GM13977 (cell line): ENCODE measurements around the gene ECI1.

ENCODE experiments used
- DNase-seq: peaks from one replicate; pipeline ENCODE4 v3.0.0; 2012; ENCODE audit warnings: low spot score
- CTCF ChIP-seq: IDR thresholded peaks from 2 replicates; pipeline ENCODE4 v1.5.1; 2012; ENCODE audit warnings: mild to moderate bottlenecking, control low read depth; ENCODE audit not compliant: insufficient read depth; ENCODE audit errors: extremely low read depth, missing control alignments
- in situ Hi-C: fragments of 300-500 bp; cut with MboI; formaldehyde crosslinking; loops from one replicate; pipeline ENCODE4 v1.12.0; 2022; ENCODE audit warnings: low sequenced_read_pairs, low pct_unique_long_range_greater_than_20kb, mixed read lengths, inconsistent platforms; ENCODE audit not compliant: unreplicated experiment

ECI1 gene

GRCh38 chr16:2285731-2286191 is 34.4 kb upstream of the ECI1 start:
- TF ChIP-seq CTCF: no peak
- no peak for DNase-seq
- in situ Hi-C loops: no loop called here

GRCh38 chr16:2284797-2285576 is 33.6 kb upstream of the ECI1 start:
- in situ Hi-C loops: no loop called here
- TF ChIP-seq CTCF: no peak
- DNase-seq: no peak

GRCh38 chr16:2284001-2284770 is 32.8 kb upstream of the ECI1 start:
- no peak for TF ChIP-seq CTCF
- no peak for DNase-seq
- in situ Hi-C loops: no loop called here

DNA sequence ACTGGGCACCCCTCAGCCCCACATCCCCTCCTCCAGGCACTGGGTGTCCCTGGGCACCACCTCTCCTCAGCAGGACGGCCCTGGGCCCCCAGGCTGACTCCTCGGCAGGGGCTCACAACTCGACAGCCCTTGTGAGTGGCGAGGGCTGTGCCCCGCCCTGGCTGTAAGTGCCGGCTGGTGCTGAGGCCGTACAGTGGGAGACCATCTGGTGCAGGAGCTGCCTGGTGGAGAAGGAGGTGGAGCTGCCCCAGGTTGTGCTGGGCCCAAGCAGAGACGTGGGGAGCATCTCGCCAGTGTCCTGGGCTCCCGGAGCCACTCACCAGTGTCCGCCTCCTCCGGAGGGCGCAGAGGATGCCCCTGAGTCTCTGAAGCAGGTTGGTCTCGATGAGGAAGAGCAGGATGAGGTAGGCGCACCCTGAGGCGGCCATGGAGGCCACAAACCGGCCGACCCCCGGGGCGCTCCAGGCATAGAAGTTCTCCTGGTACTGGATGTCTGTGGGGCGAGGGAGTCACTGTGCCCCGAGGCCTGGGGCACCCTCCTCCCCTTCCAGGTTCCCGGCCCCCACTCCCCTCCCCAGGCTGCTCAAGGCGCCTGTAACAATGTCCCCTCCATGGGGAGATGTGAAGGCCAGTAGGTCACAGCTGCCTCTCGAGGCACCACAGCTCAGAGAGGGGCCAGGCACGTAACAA is 31.6 kb upstream of the ECI1 start:
- DNase-seq: no peak
- no peak for TF ChIP-seq CTCF
- in situ Hi-C loops: no loop called here

DNA sequence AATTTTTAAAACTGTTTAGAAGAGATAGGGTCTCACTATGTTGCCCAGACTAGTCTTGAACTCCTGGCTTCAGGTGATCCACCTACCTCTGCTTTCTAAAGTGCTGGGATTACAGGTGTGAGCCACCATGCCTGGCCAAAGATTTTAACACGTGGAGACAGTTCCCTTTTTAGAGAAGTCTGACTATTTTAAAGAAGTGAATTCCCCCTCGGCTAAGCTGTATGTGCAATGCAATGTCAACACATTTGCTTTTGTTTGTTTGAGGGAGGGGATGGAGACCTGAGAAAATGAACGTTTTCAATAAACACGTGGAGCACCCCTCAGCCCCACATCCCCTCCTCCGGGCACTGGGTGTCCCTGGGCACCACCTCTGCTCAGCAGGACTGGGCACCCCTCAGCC is 30.9 kb upstream of the ECI1 start:
- no peak for DNase-seq
- no peak for TF ChIP-seq CTCF
- in situ Hi-C loops: no loop called here

DNA sequence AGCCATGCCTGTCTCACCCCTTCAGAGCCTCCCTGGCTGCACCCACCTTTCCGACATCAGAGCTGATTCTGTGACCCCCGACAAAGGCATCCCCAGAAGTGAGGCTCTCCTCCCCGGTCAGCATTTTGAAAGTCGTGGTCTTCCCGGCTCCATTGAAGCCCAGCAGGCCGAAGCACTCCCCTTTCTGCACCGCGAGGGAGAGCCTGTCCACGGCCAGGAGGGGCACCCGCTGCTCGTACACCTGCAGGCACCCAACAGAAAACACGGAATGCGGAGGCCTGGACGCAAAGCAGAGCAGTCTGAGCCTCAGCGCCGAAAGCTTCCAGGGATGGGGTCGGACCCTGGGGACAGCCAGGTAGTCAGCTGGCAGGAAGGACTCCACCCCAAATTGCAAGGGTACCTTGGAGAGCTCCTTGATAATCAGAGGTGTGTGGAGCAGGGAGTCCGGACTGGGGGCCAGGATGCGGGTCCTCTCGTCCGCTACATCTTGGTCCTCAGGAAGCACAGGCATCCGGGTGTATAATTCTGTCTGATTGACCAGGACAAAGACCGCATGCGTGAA is 29.7 kb upstream of the ECI1 start:
- no peak for TF ChIP-seq CTCF
- in situ Hi-C loops: no loop called here
- DNase-seq: no peak
